Putamen (tissue), 1 donor: Measurements from ENCODE around the gene BBS9.

Experiments used
- DNase-seq: peaks from one replicate; pipeline ENCODE4 v3.0.0-alpha.2; 2016; ENCODE audit warnings: low spot score

Gene BBS9

DNA sequence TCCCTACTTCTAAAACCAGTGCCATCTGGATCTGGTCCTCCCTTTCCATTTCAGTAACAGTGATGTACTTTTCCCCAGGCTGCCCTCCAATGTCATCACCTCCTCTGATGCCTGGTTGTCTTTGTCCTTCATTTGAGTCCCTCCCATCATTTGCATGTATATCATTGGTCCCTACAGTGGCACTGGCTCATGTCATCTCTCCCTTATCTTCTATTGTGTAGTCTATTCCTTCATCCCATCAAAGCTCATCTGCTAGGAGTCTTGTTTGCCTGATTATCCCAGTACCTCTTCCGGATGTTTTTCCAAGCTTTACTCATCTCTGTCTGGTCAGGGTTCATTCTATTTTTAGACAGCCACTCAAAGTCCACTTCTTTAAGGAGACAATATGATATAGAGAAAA, 483.1 kb downstream of the BBS9 start:
- DNase-seq, result no peak

DNA sequence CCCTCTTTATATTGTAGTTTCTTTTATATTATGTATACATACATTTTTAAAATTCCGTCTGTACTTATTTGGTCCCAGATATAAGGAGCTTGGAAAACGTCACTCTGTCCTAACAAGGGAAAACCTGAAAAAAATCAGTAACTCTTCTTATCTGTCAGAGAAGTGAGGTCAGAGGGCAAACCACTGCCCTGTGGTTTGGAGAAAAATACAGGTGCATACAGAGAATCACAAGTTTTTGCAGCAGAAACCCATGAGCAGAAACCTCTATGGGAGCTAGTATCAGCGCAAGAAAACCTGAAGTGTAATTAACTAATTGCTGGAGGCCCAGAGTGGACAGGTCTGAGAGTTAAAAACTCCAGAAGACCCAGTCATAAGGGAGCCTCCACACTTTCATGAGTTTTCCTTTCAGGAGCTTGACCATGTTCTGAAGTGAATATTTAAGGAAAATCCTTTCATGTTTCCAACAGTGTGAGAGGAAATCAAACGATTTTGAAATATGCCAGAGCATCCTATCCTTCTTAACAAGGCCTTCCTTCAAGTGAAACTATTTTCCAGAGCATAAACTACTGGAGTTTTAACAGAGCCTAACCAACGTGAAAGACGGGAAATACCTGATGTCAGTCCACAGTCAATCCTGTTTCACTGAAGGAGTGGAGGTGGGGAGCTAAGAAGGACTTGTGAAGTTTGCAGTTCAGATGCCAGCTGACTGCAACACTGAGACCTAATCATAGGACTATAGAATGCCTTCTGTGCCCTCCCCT, 485.2 kb downstream of the BBS9 start:
- DNase-seq, result no peak

DNA sequence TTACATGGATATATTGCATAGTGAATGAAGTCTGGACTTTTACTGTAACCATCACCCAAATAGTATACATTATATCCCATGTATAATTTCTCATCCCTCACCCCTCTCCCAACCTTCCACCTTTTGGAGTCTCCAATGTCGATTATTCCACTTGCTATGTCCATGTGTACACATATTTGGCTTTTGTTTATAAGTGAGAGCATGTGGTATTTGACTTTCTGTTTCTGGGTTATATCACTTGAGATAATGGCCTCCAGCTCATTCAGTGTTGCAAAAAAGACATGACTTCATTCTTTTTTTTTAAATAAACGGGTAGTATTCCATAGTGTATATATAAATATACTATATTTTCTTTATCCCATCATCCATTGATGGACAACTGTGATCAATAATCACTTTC, 487.4 kb downstream of the BBS9 start:
- no peak for DNase-seq

DNA sequence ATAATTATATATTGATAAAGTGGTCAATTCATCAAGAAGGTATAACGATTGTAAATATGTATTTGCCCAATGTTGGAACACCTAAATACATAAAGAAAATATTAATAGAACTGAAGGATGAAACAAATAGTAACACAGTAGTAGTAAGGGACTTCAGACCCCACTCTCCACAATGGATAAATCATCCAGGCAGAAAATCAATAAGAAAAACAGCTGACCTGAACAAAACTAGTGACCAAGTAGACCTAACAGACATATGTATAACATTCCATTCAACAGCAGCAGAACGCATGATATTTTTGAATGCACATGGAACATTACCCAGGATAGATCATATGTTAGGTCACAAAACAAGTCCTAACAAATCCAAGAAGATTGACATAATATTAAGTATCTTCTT, 489.9 kb downstream of the BBS9 start:
- no peak for DNase-seq

- no peak for DNase-seq
Observed at GRCh38 chr7:33623267-33623666, 493.9 kb downstream of the BBS9 start.

DNA sequence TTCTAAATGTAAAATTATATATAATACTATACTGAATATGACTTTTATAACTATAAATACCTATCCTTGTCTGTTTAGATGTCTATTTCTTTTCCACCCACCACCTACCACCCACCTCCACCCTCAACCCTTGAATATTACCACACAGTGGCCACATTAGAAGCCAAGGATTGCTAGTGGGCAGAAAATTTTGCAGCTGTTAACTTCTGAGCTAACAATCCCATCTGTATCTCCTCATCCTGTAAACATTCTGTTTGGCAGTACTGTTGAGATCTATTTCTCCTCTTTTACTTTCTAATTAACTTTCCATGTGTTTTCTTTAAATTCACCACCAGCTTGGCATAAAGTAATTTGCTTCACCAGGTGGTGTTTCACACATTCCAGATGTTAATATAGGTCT, 494.9 kb downstream of the BBS9 start:
- no peak for DNase-seq

- no peak for DNase-seq
Observed at GRCh38 chr7:33626869-33627268, 497.5 kb downstream of the BBS9 start.

DNA sequence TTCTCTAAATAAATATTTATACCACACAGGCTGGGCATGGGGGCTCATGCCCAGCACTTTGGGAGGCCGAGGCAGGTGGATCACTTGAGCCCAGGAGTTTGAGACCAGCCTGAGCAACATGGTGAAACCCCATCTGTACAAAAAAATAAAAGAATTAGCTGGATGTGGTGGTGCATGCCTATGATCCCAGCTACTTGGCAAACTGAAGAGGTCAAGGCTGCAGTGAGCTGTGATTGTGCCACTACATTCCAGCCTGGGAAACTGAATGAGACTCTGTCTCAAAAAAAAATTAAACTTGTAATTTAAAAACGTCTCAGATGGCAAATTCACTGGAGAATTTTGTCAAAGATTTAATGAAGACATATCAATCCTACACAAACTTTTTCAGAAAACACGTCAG, 498.4 kb downstream of the BBS9 start:
- no peak for DNase-seq

DNA sequence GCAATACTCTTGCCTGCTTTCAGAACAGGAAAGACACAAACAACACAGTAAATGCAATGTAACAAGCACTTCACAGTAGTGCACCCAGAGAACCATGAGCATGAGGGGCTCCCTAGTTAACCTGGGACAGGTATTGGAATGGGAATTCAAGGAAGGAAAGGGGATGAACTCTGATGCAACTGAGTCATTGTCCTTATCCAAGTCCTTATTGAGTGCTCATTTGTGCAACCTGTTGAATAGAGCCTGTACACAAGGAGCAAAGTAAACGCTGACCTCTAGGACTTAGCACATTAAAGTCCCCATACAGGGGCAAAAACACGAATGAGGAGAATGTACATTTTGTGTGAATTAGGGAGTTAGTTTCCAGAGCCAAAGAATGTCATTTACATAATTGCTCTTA, 499.5 kb downstream of the BBS9 start:
- no peak for DNase-seq

- no peak for DNase-seq
Observed at GRCh38 chr7:33630359-33630758, 501.0 kb downstream of the BBS9 start.

DNA sequence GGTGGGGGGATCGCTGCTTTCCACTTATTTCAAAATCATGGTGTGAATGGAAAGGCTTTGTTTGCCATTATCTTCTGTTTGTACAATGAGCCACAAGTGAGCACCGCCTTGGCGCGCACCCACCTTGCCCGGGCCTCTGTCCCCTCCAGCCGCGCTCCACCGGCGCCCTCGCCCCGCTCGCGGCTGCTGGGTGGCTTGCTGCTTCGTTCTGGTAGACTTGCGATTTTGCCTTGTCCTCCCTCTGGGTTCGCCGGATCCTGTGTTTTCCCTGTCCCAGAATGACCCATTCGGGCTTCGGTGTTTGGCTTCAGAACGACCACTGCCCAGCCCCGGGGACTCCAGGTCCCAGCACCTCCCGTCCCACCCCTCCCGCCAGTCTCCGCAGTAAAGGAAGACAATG, 503.0 kb downstream of the BBS9 start:
- DNase-seq, result no peak

GRCh38 chr7:33632840-33633525, 503.6 kb downstream of the BBS9 start:
- no peak for DNase-seq

DNA sequence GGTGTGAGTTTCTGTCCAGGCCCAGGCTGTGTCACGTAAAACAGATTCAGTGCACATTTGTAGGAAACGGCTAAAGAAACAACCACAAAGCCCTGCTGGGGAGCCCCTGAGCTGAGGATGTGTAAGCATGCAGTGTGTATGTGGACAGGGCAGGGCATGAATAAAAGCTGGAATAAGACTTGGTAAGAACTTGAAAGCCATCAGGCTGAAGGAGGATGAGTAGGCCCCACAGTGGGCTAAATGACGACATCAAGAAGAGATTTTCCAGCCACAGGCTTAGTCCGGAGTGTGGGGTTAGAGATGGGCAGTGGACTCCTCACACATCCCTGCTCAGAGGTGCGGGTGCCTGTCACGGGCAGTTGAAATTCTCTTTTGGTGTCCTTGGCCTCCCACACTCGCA, 505.2 kb downstream of the BBS9 start:
- DNase-seq, result no peak

DNA sequence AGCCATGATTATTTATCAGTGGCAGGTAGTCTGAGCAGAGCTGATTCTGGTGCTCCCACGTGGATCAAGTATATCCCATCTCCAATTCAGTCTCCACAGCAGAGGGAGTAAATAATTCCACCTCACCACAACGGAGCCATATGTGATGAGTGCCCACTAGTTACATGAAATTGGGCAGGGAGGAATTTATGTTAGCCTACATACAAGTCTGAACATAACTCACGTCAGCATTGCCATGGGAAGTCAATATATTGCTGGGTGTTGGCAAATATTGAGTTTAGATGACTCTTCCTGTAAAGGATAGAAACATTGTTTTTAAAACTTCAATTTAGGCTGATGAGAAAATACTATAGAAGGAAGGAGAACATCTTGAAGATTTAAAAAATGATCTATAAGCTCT, 507.0 kb downstream of the BBS9 start:
- no peak for DNase-seq

DNA sequence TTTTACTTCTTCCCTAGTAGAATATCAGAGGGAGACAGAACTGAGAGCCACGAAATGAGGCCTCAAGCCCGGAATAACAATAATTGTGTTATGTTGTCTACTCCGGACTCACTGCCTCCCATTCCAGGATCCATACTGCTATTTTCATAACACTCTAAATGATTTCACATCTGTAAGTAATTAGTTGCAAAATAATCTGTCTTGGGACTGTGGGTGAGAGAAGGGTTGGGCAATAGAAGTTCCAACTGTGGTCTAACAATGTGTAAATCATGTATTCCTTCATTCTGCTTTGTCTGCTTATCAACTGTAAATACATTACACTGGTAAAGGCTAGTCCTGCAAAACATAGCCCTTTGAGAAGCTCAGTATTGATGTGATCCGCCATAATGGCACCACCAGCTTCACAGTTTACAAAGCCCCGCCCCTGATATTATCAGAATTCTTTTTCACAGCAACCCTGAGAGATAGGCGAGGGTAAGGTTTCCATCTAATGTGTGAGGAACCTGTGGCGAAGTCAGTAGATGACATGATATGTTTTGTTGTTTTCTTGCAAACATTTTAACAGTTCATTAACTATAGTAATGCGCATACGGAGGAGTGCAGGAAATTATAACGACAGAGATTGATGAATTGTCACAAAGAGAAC, 510.3 kb downstream of the BBS9 start:
- DNase-seq, result no peak

DNA sequence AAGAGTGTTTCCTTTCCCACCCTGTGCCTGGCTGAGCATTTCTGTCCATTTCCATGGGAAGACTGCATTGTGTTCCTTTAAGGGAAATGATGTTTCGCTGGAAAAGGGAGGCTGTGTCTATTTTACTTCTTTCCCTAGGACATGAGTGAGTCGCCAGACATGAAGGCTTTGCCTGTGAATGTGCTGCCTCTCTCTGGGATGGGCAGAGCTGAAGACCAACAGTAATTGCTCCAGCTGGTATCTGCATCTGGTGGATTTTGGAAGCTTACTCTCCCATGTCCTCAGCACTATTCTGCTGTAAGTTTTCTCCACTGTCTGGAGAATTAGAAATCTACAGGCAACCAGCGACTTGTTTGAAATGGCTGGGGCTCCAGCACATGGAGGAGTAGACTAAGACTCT, 511.4 kb downstream of the BBS9 start:
- DNase-seq, result no peak

DNA sequence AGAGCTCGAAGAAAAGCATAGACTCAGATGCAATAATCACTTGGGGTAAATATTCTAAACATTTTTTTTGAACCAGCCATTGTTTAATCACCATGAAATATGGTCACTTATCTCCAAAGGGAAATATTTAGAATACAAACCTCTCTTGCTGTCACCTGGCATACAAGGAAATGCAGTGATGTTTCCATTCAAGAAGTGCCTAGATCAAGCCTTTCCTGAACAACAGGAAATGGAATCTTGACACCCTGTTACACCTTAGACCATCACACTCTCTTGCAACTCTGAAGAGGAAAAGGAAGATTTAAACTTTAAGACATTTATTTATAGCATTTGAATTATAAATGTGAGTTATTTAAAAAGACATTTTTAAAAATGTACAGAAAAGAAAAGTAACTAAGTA, 512.9 kb downstream of the BBS9 start:
- DNase-seq, result no peak

- no peak for DNase-seq
Observed at GRCh38 chr7:33643530-33643929, 514.2 kb downstream of the BBS9 start.

- no peak for DNase-seq
Observed at GRCh38 chr7:33644489-33644888, 515.1 kb downstream of the BBS9 start.

DNA sequence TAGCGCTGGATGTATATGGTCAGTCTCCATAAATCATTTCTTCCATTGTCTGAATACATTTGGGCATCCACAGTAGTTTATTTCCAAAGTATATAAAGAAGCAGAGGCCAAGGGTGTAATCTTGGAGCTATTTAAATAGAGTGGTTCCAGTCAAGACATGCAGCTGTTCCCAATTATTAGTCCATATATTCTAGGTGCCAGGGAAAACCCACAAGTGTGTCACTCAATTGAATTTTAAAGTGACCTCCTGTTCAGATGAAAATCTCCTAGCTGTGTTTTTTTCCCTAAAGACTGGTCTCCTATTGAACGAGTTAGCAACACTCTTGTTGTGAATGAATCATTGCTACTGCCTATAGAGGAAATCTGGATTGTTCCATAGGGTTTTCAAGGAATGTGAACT, 515.7 kb downstream of the BBS9 start:
- no peak for DNase-seq

DNA sequence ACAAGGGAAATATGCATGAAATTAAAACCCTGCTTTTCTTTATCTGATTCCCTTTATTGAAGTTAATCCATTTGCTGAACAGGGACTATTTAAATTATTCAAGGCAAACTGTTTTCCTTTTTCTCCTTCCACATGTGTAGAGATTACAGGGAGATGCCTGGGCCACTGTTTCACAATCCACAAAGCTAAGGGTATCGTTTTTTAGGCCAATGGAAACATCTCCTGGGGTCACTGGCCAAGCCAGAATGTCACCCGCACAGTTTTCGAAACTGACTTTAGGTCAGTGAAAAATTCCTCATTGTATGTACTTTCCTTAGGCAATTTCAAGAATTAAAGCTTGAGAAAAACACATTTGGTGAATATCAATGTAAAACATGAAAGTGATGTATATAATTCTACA, 516.8 kb downstream of the BBS9 start:
- no peak for DNase-seq

DNA sequence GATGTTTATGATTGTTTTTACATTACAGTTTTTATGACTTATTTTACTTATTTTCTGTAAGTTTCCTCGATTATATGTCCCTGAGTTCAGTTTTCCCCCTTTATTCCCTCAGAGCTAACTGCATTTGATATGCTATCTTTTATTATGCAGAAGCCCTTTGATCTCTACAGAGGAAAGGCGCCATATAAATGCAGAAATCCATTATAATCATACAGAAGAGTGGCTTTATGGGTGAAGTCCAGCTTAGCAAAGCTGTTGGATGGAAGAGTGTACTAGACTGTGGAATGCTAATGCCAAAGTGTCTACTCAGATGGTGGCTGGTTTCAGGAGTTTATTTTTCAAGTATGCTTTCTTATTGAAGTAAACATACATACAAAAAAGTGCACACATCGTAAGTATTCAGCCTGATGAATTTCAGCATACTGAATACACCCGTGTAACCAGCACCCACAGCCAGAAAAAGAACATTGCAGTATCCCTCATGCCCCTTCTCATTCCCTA, 517.6 kb downstream of the BBS9 start:
- DNase-seq, result no peak
